SJCRH30 (cell line): Measurements from ENCODE around the gene CNTNAP2. TPM values are rescaled to one million over a fixed set of nuclear protein-coding genes. Genes with fewer than 3 reads are reported as not detected.
"Not testable (repeated sequence)": the region's sequence is repeated elsewhere in the genome, so short reads cannot be mapped to it uniquely, and the experiment has no call there.

ENCODE experiments used
- DNase-seq, 2 experiments: peaks; one replicate each; pipeline ENCODE4 v3.0.0-alpha.2; 2015 to 2020
- H3K27ac ChIP-seq: fragments of 250-450 bp; sonication (Bioruptor Pico); 2 replicates; pipeline ENCODE4 v1.5.1; 2020; ENCODE audit warnings: mild to moderate bottlenecking, moderate library complexity
- H3K27me3 ChIP-seq: fragments of 250-450 bp; sonication (Bioruptor Pico); 2 replicates; pipeline ENCODE4 v1.5.1; 2020; ENCODE audit warnings: mild to moderate bottlenecking, moderate library complexity
- H3K36me3 ChIP-seq: fragments of 250-450 bp; sonication (Bioruptor Pico); 2 replicates; pipeline ENCODE4 v1.5.1; 2020; ENCODE audit warnings: mild to moderate bottlenecking, moderate library complexity
- H3K4me1 ChIP-seq: fragments of 250-450 bp; sonication (Bioruptor Pico); 2 replicates; pipeline ENCODE4 v1.5.1; 2020; ENCODE audit warnings: mild to moderate bottlenecking, moderate library complexity
- H3K4me3 ChIP-seq: fragments of 250-450 bp; sonication (Bioruptor Pico); 2 replicates; pipeline ENCODE4 v1.5.1; 2020; ENCODE audit warnings: mild to moderate bottlenecking, moderate library complexity
- H3K9me3 ChIP-seq: fragments of 250-450 bp; sonication (Bioruptor Pico); replicated peaks from 2 replicates; pipeline ENCODE4 v1.5.1; 2020; ENCODE audit warnings: mild to moderate bottlenecking, moderate library complexity
- total RNA-seq: library from RNA; depleted of rRNA; stranded (reverse); fragments of >200 nt; shearing (Covaris generic); gene quantifications from 2 replicates; pipeline ENCODE4 v1.2.3, GENCODE V29; 2014

The CNTNAP2 gene
- total RNA-seq, 1 experiment from 2014 or later, result not detected

DNA sequence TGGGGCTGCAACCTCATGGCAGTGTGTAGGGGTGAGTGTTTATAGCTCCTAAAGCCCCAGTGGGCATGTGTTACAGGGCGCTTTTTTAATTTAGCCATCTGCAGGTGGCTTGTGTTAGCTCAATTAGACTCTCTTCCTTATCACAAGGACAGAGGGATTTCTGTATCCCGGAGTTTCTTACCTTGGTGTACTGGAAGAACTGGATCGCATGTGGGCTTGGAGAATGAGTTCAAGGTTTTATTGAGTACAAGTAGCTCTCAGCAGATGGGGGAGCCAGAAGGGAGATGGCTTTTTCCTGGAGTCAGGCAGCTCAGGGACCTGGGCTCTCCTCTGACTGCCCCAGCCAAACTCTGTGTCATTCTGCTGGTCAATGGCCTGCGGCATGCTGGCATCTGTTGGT, 2320.4 kb downstream of the CNTNAP2 start:
- Histone ChIP-seq H3K36me3 (no peaks in the 10 kb centered on the region), H3K27me3 (peaks cover 4% of the 10 kb centered on the region; the same call in 1 of the 2 replicates), H3K27ac (no peak overlapping the region), H3K4me3 (no peak overlapping the region), H3K9me3 (no peaks in the 10 kb centered on the region), H3K4me1 (no peaks in the 10 kb centered on the region)
- DNase-seq, result no peak

DNA sequence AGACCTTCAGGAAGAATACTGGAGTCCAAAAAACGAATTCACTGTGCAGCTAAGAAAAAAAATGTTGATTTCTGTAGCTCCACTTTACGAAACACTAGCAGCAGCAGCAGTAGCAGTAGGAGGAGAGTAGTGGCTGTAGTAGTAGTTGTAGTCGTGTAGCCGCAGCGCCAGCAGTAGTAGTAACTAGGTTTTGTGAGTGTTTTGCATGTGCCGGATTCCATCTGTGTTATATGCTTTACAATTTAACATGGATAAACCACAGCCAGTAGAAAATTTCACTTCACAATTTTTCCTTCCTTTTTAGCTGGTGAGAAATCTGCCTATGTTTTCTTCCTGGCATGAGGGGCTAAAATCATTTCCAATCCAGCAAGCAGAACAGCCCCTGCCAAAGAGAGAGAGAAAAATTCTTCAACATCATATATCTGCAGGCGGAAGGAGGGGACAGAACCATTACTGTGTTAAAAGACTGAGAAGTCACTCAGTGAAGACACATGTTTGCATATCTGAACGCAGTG, 2325.6 kb downstream of the CNTNAP2 start:
- H3K4me3 ChIP-seq, result no peak overlapping the region
- no peak overlapping the region for H3K27ac ChIP-seq
- H3K27me3 ChIP-seq, result peaks cover 4% of the 10 kb centered on the region; the same call in 1 of the 2 replicates
- H3K36me3 ChIP-seq, result no peaks in the 10 kb centered on the region
- no peak for DNase-seq
- 0 out of 2 replicates have a peak, but pooled peaks cover 4% of the 10 kb centered on the region for H3K9me3 ChIP-seq
- H3K4me1 ChIP-seq, result no peaks in the 10 kb centered on the region

- 0 out of 2 replicates have a peak, but pooled peaks cover 4% of the 10 kb centered on the region for H3K9me3 ChIP-seq
- peaks cover 4% of the 10 kb centered on the region; the same call in 1 of the 2 replicates for H3K27me3 ChIP-seq
- H3K4me1 ChIP-seq, result no peaks in the 10 kb centered on the region
- H3K36me3 ChIP-seq, result no peaks in the 10 kb centered on the region
- no peak for DNase-seq
- no peak overlapping the region for H3K27ac ChIP-seq
- no peak overlapping the region for H3K4me3 ChIP-seq
Measured at GRCh38 chr7:148442933-148443332, 2326.3 kb downstream of the CNTNAP2 start.

- Histone ChIP-seq H3K27ac (no peak overlapping the region), H3K27me3 (no peaks in the 10 kb centered on the region; the same call in 1 of the 2 replicates), H3K36me3 (no peaks in the 10 kb centered on the region), H3K4me1 (no peaks in the 10 kb centered on the region), H3K9me3 (0 out of 2 replicates have a peak, but pooled peaks cover 6% of the 10 kb centered on the region), H3K4me3 (no peak overlapping the region)
- no peak for DNase-seq
Measured at GRCh38 chr7:148445260-148446044, 2328.9 kb downstream of the CNTNAP2 start.

DNA sequence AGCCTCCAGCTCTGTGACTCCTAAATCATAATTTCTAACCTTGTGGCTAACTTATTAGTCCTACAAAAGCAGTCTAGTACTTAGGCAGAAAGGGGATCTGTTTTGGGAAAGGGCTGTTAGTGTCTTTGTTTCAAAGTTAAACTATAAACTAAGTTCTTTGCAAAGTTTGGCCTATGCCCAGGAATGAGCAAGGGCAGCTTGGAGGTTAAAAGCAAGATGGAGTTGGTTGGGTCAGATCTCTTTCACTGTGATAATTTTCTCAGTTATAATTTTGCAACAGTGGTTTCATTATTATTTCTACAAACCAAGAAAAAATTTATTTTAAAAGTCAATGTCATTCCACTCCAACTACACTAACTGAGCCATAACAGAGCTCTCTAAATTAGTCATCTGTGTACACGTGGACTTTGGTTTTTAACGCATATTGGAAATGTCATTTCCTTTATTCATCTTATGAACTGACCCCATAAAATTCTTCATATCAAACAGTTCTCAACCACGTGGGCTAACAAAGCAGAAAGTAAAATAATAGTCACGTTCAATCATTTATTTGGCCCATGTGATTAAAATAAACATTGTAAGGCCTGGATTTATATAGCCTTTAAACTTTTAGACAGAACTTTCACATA, 2330.7 kb downstream of the CNTNAP2 start:
- Histone ChIP-seq H3K4me3 (no peak overlapping the region), H3K27ac (no peak overlapping the region), H3K27me3 (no peaks in the 10 kb centered on the region; the same call in 1 of the 2 replicates), H3K36me3 (no peaks in the 10 kb centered on the region), H3K4me1 (no peaks in the 10 kb centered on the region), H3K9me3 (0 out of 2 replicates have a peak, but pooled peaks cover 6% of the 10 kb centered on the region)
- no peak for DNase-seq

DNA sequence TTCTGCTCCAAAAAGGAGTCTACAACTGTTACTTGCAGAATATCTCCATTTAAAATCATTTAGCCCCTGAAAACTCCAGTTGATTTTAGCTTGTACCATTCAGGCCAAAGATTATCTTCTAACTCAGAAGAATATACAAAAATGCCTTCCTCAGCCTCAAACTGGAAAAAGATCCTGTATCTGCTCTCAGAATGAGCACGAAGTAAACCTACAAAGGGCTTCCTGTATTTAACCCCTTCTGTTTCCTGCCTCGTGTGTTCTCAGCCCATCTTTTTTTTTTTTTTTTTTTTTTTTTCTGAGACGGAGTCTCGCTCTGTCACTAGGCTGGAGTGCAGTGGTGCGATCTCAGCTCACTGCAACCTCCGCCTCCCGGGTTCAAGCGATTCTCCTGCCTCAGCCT, 2334.9 kb downstream of the CNTNAP2 start:
- DNase-seq, H3K4me1 ChIP-seq, H3K36me3 ChIP-seq, H3K9me3 ChIP-seq, H3K4me3 ChIP-seq, H3K27me3 ChIP-seq, H3K27ac ChIP-seq: not testable (repeated sequence)

DNA sequence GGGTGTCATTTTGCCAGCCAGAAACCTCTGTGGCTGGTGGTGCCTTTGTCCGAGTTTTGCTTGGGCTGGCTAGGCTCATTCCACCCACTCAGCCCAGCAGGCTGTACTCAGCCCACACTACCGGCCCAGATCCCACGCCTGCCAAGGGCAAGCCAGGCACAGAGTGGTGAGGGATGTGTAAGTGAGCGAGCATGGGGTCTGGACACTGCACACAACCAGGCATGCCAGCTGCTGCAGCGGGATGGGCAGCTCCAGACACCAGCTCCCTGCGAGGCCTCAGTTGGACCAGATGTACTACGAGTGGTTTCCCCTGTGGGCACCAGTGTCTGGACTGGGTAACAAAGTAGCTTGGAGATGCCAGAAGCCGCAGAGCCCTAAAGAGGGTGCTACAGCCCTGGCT, 2339.8 kb downstream of the CNTNAP2 start:
- H3K9me3 ChIP-seq, result no peaks in the 10 kb centered on the region
- no peak overlapping the region for H3K4me3 ChIP-seq
- H3K27me3 ChIP-seq, result peaks cover 3% of the 10 kb centered on the region; the same call in 1 of the 2 replicates
- no peak overlapping the region for H3K27ac ChIP-seq
- no peaks in the 10 kb centered on the region for H3K36me3 ChIP-seq
- no peak for DNase-seq
- H3K4me1 ChIP-seq, result no peaks in the 10 kb centered on the region

DNA sequence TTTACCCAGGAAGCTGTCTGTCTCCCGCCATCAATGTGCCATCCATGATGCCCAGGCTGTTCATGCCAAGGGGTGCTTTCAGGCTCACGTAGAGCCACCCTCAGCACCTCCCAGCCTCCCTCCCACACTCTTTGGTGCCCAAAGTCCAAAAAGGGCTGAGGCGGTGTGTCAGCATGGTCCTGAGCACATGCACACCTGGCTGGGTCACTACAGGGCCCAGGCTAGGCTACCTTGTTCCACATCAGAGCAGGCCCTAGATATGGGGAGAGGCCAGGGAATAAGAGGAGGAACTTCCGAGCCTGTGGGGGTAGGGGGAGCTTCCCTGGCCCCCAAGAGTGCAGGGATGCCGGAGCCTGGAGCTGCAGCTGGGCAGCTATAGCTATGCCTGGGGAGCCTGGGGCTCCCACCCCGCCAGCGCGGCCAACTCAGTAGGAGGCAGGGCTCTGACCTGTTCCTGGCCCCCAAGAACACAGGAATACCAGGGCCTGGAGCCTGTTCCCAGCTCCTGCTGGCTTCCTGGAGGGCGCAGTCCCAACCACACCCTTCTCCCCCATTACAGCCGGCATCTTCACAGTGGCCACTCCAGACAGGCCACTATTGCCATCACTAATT, 2340.8 kb downstream of the CNTNAP2 start:
- Histone ChIP-seq H3K36me3 (no peaks in the 10 kb centered on the region), H3K4me3 (no peak overlapping the region), H3K27me3 (peaks cover 3% of the 10 kb centered on the region; the same call in 1 of the 2 replicates), H3K4me1 (no peaks in the 10 kb centered on the region), H3K27ac (no peak overlapping the region), H3K9me3 (no peaks in the 10 kb centered on the region)
- DNase-seq, result no peak

DNA sequence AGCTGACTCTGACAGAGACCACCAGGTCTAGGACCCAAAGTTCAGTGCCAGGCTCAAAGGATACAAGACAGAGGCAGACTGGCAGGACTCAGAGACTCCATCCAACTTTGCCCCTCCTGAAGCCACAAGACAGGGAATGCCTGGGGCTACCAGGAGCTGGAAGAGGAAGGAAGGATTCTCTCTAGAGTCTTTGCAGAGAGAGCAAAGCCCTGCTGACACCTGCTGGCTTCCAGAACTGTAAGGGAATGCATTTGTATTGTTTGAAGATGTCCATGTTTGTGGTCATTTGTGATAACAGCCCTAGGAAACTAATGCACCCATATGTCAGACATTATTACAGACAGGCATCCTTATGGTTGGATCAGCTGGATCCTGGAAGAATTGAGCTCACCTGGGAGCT, 2341.7 kb downstream of the CNTNAP2 start:
- no peak for DNase-seq
- Histone ChIP-seq H3K27me3 (peaks cover 3% of the 10 kb centered on the region; the same call in 1 of the 2 replicates), H3K27ac (no peak overlapping the region), H3K36me3 (no peaks in the 10 kb centered on the region), H3K4me3 (no peak overlapping the region), H3K9me3 (no peaks in the 10 kb centered on the region), H3K4me1 (no peaks in the 10 kb centered on the region)

DNA sequence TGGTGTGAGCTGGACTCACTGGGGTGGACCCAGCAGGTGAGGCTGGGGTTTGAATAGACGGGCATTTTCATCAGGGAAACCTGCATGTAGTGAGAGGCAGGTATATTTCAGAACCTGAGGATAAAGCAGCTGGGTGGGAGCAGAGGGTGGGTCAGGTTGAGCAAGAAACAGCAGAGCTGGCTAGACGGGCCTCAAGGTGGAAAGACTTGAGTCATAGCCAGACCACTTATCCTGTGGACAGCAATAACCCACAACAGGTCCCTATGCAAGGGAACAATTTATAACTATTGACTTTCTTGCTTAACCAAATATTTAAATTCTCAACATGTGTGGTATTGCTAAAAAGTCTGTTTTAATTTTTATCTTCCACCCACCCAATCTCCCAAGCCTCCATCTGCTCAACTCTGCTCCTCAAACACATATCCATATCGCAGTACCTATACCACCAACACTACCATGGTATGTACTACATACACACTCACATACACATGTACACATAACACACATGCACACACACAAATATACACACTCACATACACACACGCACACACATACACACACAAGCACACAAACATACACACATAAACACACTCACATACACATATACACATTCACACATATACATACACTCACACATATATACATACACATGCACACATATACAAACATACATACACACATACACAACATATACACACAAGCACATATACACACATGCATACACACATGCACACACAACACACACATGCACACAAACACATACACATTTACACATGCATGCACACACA, 2345.0 kb downstream of the CNTNAP2 start:
- Histone ChIP-seq H3K36me3 (no peaks in the 10 kb centered on the region), H3K4me1 (no peaks in the 10 kb centered on the region), H3K27me3 (peaks cover 3% of the 10 kb centered on the region; the same call in 1 of the 2 replicates), H3K27ac (no peak overlapping the region), H3K9me3 (no peaks in the 10 kb centered on the region), H3K4me3 (no peak overlapping the region)
- no peak for DNase-seq

DNA sequence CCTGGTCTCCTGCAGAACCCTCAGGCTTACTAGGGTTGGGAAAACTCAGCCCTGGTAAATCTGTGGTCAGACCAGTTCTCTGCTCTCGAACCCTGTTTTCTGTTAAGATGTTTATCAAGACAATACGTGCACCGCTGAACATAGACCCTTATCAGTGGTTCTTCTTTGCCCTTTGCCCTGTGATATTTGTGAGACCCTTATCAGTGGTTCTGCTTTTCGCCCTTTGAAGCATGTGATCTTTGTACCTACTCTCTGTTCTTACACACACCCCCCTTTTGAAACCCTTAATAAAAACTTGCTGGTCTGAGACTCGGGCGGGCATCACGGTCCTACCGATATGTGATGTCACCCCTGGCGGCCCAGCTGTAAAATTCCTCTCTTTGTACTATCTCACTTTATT, 2346.2 kb downstream of the CNTNAP2 start:
- not testable (repeated sequence) for DNase-seq, H3K27ac ChIP-seq, H3K27me3 ChIP-seq, H3K4me3 ChIP-seq, H3K4me1 ChIP-seq, H3K9me3 ChIP-seq, H3K36me3 ChIP-seq

- no peak overlapping the region for H3K27ac ChIP-seq
- 0 out of 2 replicates have a peak, but pooled peaks cover 3% of the 10 kb centered on the region for H3K27me3 ChIP-seq
- no peaks in the 10 kb centered on the region for H3K9me3 ChIP-seq
- no peak overlapping the region for H3K4me3 ChIP-seq
- no peak for DNase-seq
- H3K36me3 ChIP-seq, result no peaks in the 10 kb centered on the region
- no peaks in the 10 kb centered on the region for H3K4me1 ChIP-seq
Measured at GRCh38 chr7:148463210-148463609, 2346.6 kb downstream of the CNTNAP2 start.

DNA sequence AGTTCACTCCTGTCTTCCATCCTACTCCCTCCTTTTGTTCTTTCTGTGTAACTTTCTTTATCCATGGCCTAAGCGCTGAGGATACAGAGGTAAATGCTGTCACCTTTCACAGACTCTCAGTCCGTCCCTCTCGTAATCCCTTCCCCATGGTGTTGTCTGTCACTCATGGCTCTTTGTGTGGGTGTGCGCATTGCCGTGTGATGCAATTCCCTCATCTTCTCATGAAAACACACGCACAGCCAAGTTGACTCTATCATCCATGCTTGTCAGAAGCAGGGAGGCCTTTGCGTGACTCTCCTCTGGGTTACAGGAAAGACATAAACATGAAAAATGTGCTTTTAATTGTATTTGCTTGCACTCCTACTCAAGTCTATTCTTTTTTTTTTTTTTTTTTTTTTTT, 2348.3 kb downstream of the CNTNAP2 start:
- Histone ChIP-seq H3K27me3 (0 out of 2 replicates have a peak, but pooled peaks cover 3% of the 10 kb centered on the region), H3K4me1 (no peaks in the 10 kb centered on the region), H3K27ac (no peak overlapping the region), H3K4me3 (no peak overlapping the region), H3K9me3 (no peaks in the 10 kb centered on the region), H3K36me3 (no peaks in the 10 kb centered on the region)
- DNase-seq, result no peak

- not testable (repeated sequence) for H3K36me3 ChIP-seq, DNase-seq, H3K9me3 ChIP-seq, H3K27ac ChIP-seq, H3K27me3 ChIP-seq, H3K4me1 ChIP-seq, H3K4me3 ChIP-seq
Measured at GRCh38 chr7:148465441-148465840, 2348.8 kb downstream of the CNTNAP2 start.
